Body of pancreas (tissue), 4 donors: ENCODE measurements around the gene DDA1.

Experiments
- CTCF ChIP-seq, 7 experiments: fragments of 450-650 bp in 4 of 7; fragments of 200-600 bp in 3 of 7; sonication (generic) in 3 of 7; IDR thresholded peaks; one replicate each; pipeline ENCODE4 v1.5.1; 2016 to 2019; ENCODE audit warnings: antibody characterized with exemption in 7 of 7
- POLR2A ChIP-seq, 3 donors: fragments of 450-650 bp; IDR thresholded peaks; one replicate each; pipeline ENCODE4 v1.6.1; 2016; ENCODE audit warnings: antibody characterized with exemption in 3 of 3, mild to moderate bottlenecking in 2 of 3

- no peak for TF ChIP-seq CTCF (IDR thresholded peaks at IDR 0.05)
- no peak for TF ChIP-seq POLR2A (IDR thresholded peaks at IDR 0.05)
These were observed 28.5 kb downstream of the DDA1 start for GRCh38 chr19:17337675-17338432.
